Smooth muscle cell (in vitro differentiated cells): ENCODE results near the gene LDLRAD4. TPM values are rescaled to one million over a fixed set of nuclear protein-coding genes. Genes with fewer than 3 reads are reported as not detected.

Experiments used
- DNase-seq: peaks from one replicate; lab custom pipeline; 2025; ENCODE audit not compliant: unreplicated experiment; lab: John Stamatoyannopoulos, UW
- H2AFZ ChIP-seq: fragments of 200-600 bp; sonication (generic); 2 replicates; pipeline ENCODE4 v1.6.0; 2016; ENCODE audit warnings: antibody characterized with exemption, low read depth, mild to moderate bottlenecking
- H3F3A ChIP-seq: fragments of 200-600 bp; sonication (generic); 2 replicates; pipeline ENCODE4 v1.6.0; 2017; ENCODE audit warnings: antibody characterized with exemption, low read depth
- H3K27ac ChIP-seq: fragments of 200-600 bp; sonication (generic); 2 replicates; pipeline ENCODE4 v1.5.1; 2016; ENCODE audit warnings: low read depth, mild to moderate bottlenecking
- H3K27me3 ChIP-seq: fragments of 200-600 bp; sonication (generic); 2 replicates; pipeline ENCODE4 v1.6.1; 2016; ENCODE audit warnings: low read depth, mild to moderate bottlenecking
- H3K36me3 ChIP-seq: fragments of 200-600 bp; sonication (generic); 2 replicates; pipeline ENCODE4 v1.5.1; 2016; ENCODE audit warnings: low read depth
- H3K4me1 ChIP-seq: fragments of 200-600 bp; sonication (generic); 2 replicates; pipeline ENCODE4 v1.5.1; 2016; ENCODE audit warnings: low read depth
- H3K4me2 ChIP-seq: fragments of 200-600 bp; sonication (generic); 2 replicates; pipeline ENCODE4 v1.6.0; 2016; ENCODE audit warnings: mild to moderate bottlenecking
- H3K4me3 ChIP-seq: fragments of 200-600 bp; sonication (generic); 2 replicates; pipeline ENCODE4 v1.5.1; 2016; ENCODE audit warnings: mild to moderate bottlenecking
- H3K79me2 ChIP-seq: fragments of 200-600 bp; sonication (generic); 2 replicates; pipeline ENCODE4 v1.6.0; 2016; ENCODE audit warnings: low read depth, mild to moderate bottlenecking
- H3K9ac ChIP-seq: fragments of 200-600 bp; sonication (generic); 2 replicates; pipeline ENCODE4 v1.6.0; 2016; ENCODE audit warnings: low read depth
- H3K9me3 ChIP-seq: fragments of 200-600 bp; sonication (generic); replicated peaks from 2 replicates; pipeline ENCODE4 v1.5.1; 2016; ENCODE audit warnings: low read depth
- H4K20me1 ChIP-seq: fragments of 200-600 bp; sonication (generic); 2 replicates; pipeline ENCODE4 v1.6.0; 2016; ENCODE audit warnings: low read depth
- CTCF ChIP-seq: fragments of 200-600 bp; sonication (generic); IDR thresholded peaks from 2 replicates; pipeline ENCODE4 v1.5.1; 2017; ENCODE audit warnings: borderline replicate concordance, mild to moderate bottlenecking, antibody characterized with exemption; ENCODE audit not compliant: insufficient read depth, poor library complexity, severe bottlenecking
- WGBS: methylation state at CpG from one replicate; pipeline ENCODE4 v1.1.7; 2016; ENCODE audit warnings: low lambda C conversion rate; 5-methylcytosine and 5-hydroxymethylcytosine counted together
- polyA plus RNA-seq: library from polyadenylated mRNA; unstranded; fragments of >200 nt; fragmentation: Nextera tagmentation; extraction: Ambion mirVana; gene quantifications from 2 replicates; pipeline ENCODE4 v1.2.1, GENCODE V29; 2016
- total RNA-seq: library from RNA; depleted of rRNA; stranded (reverse); fragments of >200 nt; gene quantifications from 2 replicates; pipeline ENCODE4 v1.2.3, GENCODE V29; 2014

LDLRAD4 gene
- total and polyA plus RNA-seq, 2 experiments from 2014 or later: 36.2 to 48.3 TPM

GRCh38 chr18:13625843-13626543, 407.4 kb downstream of the LDLRAD4 start:
- Histone ChIP-seq H3K79me2 (no peaks in the 10 kb centered on the region), H3F3A (no peaks in the 10 kb centered on the region), H3K27ac (no peak overlapping the region), H3K9me3 (no peaks in the 10 kb centered on the region), H3K36me3 (no peaks in the 10 kb centered on the region), H3K27me3 (no peaks in the 10 kb centered on the region), H3K4me1 (no peaks in the 10 kb centered on the region), H4K20me1 (peaks cover 51% of the 10 kb centered on the region), H3K4me2 (no peak overlapping the region), H3K4me3 (no peak overlapping the region), H2AFZ (no peak overlapping the region), H3K9ac (no peak overlapping the region)
- no peak for TF ChIP-seq CTCF
- no peak for DNase-seq
- 97% methylated on average over 8 of the region's 8 CpGs for WGBS

DNA sequence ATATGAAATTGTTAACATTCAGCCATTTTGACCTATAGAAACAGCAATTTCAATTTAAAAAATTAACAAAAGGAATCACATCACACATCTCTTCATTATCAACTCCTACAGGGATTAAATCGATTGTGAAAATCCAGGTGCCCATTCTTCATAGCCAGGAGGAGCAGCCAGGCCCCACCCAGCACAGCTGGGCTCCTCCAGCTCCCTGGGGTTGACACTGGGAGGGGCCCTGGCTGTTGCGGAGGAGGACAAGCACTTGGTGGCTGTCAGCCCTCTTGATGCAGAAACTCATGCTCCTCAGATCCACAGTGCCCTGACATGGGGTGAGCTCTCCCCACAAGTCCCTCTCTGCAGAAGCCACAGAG, 408.0 kb downstream of the LDLRAD4 start:
- no peaks in the 10 kb centered on the region for H3K27me3 ChIP-seq
- no peak overlapping the region for H3K27ac ChIP-seq
- no peaks in the 10 kb centered on the region for H3K36me3 ChIP-seq
- 93% methylated on average over 2 of the region's 2 CpGs for WGBS
- DNase-seq: no peak
- H2AFZ ChIP-seq: no peak overlapping the region
- H3K4me2 ChIP-seq: no peak overlapping the region
- no peaks in the 10 kb centered on the region for H3K79me2 ChIP-seq
- no peaks in the 10 kb centered on the region for H3F3A ChIP-seq
- H3K9me3 ChIP-seq: no peaks in the 10 kb centered on the region
- TF ChIP-seq CTCF: no peak
- H4K20me1 ChIP-seq: peaks cover 51% of the 10 kb centered on the region
- no peak overlapping the region for H3K9ac ChIP-seq
- H3K4me3 ChIP-seq: no peak overlapping the region
- no peaks in the 10 kb centered on the region for H3K4me1 ChIP-seq

DNA sequence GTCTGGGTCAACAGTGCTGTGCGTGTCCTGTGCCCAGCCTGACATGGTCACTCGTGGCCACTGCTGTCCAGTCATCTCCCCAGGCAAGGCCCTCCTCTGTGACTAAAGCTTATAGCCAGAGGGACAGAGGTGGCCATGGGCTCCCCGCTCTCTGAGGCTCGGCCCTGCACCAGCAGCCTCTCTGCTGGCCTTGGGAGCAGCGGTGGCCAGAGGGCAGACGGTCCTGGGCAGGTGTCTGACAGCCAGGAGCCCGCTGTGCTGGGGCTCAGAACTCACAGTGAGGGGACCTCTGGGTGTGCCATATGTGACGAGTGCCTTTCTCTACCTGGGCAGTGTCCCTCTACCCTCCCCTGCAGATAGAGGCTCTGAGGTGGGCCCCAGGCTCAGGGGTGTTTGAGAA, 409.1 kb downstream of the LDLRAD4 start:
- Histone ChIP-seq H3K27me3 (no peaks in the 10 kb centered on the region), H3K4me1 (no peaks in the 10 kb centered on the region), H3F3A (no peaks in the 10 kb centered on the region), H4K20me1 (peaks cover 54% of the 10 kb centered on the region), H3K79me2 (no peaks in the 10 kb centered on the region), H3K4me2 (no peak overlapping the region), H3K4me3 (no peak overlapping the region), H3K27ac (no peak overlapping the region), H3K9ac (no peak overlapping the region), H3K9me3 (no peaks in the 10 kb centered on the region), H3K36me3 (no peaks in the 10 kb centered on the region), H2AFZ (no peak overlapping the region)
- TF ChIP-seq CTCF: no peak
- WGBS: 95% methylated on average over 8 of the region's 8 CpGs
- DNase-seq: no peak

DNA sequence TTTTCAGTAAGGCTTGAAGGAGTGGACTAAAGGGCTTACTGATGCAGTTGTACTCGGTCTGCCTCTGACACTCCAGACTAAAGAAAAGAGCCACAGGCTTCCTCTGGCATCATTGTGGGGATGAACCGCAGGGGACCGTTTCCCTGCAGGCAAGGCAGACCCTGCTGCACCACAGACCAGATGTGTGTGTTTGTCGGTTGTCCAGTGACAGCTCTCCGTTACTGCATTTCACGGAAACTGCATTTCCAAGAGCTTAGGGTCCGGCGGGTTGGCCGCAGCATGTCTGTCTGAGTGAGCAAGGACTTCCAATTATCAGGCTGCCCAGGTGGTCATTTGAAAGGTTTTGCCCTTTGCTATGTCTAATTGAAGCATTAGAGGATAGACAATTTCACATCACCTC, 409.7 kb downstream of the LDLRAD4 start:
- no peak overlapping the region for H3K27ac ChIP-seq
- WGBS: 64% methylated on average over 9 of the region's 9 CpGs
- H3K4me2 ChIP-seq: no peak overlapping the region
- TF ChIP-seq CTCF: no peak
- H3K9ac ChIP-seq: no peak overlapping the region
- H3K36me3 ChIP-seq: no peaks in the 10 kb centered on the region
- no peaks in the 10 kb centered on the region for H3K9me3 ChIP-seq
- H3F3A ChIP-seq: no peaks in the 10 kb centered on the region
- no peak overlapping the region for H2AFZ ChIP-seq
- no peaks in the 10 kb centered on the region for H3K79me2 ChIP-seq
- H3K4me3 ChIP-seq: no peak overlapping the region
- no peak for DNase-seq
- H3K4me1 ChIP-seq: no peaks in the 10 kb centered on the region
- H4K20me1 ChIP-seq: peaks cover 50% of the 10 kb centered on the region
- H3K27me3 ChIP-seq: no peaks in the 10 kb centered on the region
